Loucy (cell line): ENCODE measurements around the gene SMIM14.

ENCODE experiments used
- EZH2phosphoT487 ChIP-seq: fragments of 200-600 bp; IDR thresholded peaks from 2 replicates; pipeline ENCODE4 v1.6.1; 2018; ENCODE audit warnings: antibody characterized with exemption, mild to moderate bottlenecking, moderate library complexity, borderline replicate concordance
- TF ChIP-seq, protein P1 (sequence below): fragments of 200-600 bp; sonication (generic); conservative IDR thresholded peaks from 2 replicates; pipeline ENCODE4 v1.5.1; 2014; ENCODE audit warnings: mild to moderate bottlenecking, antibody characterized with exemption, low read length

DNA sequence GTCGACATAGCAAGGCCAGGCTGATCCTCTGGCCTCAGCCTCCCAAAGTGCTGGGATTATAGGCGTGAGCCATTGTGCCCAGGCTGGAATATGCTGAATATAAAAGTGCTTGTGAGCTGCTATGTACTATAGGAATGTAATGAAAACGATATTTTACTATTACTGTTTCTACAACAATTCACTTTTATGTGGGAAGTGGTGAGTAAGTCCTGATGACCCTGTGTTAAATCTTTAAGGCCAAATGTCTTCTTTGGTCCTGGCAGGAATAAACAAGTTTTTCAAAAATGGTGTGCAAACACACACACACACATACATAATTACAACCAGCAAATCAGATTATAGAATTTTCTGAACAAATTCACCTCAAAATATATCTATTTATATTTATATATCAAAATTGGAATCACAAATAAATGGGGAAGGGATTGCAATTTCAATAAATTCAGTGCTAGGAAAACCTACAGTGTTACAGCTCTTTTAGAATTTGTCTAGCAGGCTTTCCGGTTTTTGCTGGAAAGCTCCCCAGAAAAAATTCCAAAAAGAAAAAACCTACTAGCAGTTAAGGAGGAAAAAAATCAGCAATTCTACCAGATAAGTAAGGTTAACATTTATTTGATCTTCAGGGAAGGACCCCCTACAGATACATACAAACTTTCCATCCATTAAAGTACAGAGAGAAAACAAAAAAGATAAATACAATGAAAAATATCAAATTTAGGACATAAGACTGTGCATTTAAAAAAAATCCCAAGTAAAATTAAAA is 17.9 kb downstream of the SMIM14 start:
- TF ChIP-seq, protein P1, sequence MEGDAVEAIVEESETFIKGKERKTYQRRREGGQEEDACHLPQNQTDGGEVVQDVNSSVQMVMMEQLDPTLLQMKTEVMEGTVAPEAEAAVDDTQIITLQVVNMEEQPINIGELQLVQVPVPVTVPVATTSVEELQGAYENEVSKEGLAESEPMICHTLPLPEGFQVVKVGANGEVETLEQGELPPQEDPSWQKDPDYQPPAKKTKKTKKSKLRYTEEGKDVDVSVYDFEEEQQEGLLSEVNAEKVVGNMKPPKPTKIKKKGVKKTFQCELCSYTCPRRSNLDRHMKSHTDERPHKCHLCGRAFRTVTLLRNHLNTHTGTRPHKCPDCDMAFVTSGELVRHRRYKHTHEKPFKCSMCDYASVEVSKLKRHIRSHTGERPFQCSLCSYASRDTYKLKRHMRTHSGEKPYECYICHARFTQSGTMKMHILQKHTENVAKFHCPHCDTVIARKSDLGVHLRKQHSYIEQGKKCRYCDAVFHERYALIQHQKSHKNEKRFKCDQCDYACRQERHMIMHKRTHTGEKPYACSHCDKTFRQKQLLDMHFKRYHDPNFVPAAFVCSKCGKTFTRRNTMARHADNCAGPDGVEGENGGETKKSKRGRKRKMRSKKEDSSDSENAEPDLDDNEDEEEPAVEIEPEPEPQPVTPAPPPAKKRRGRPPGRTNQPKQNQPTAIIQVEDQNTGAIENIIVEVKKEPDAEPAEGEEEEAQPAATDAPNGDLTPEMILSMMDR: no peak
- no peak for TF ChIP-seq EZH2phosphoT487
